HEK293 (cell line): ENCODE data around the gene RRP1.

ENCODE experiments used
- CTCF ChIA-PET: fragments of 350-600 bp; formaldehyde crosslinking; extraction: SDS; loops from one replicate; lab custom pipeline; 2021; ENCODE audit warnings: antibody characterized with exemption; lab: Yijun Ruan, JAX
- POLR2A ChIA-PET: fragments of 300-600 bp; formaldehyde crosslinking; extraction: SDS; loops from one replicate; lab custom pipeline; 2020; ENCODE audit warnings: antibody characterized with exemption, inconsistent platforms; lab: Yijun Ruan, JAX
- H3K27ac ChIP-seq: fragments of 200-500 bp; sonication (Bioruptor generic); 2 replicates; pipeline ENCODE4 v1.5.1; 2014; ENCODE audit warnings: low read depth, low read length, control low read depth, inconsistent platforms; ENCODE audit errors: extremely low read depth
- H3K36me3 ChIP-seq, 2 experiments: fragments of 200-500 bp in 1 of 2; sonication (Bioruptor generic) in 1 of 2; 1 replicate in 1 of 2; 2 replicates in 1 of 2; pipeline ENCODE4 v1.5.1; 2014 to 2017; ENCODE audit warnings: inconsistent platforms in 2 of 2, low read length in 2 of 2; ENCODE audit not compliant: control insufficient read depth in 2 of 2, insufficient read depth in 1 of 2
- H3K4me1 ChIP-seq: fragments of 200-500 bp; sonication (Bioruptor generic); 2 replicates; pipeline ENCODE4 v1.5.1; 2014; ENCODE audit warnings: mild to moderate bottlenecking, low read length, inconsistent platforms; ENCODE audit not compliant: control insufficient read depth, insufficient read depth
- H3K4me3 ChIP-seq: 2 replicates; pipeline ENCODE4 v1.5.1; 2011; ENCODE audit warnings: low read depth, mild to moderate bottlenecking, control low read depth, low read length, moderate library complexity
- H3K9me3 ChIP-seq: fragments of 200-500 bp; sonication (Bioruptor generic); 2 replicates; pipeline ENCODE4 v1.5.1; 2014; ENCODE audit warnings: low read depth, low read length, inconsistent platforms; ENCODE audit not compliant: control insufficient read depth, insufficient read depth
- BCL11A ChIP-seq: fragments of 450-650 bp; formaldehyde crosslinking; IDR thresholded peaks from 2 replicates; pipeline ENCODE4 v1.5.1; 2016; ENCODE audit warnings: low read depth, missing biosample characterization, missing genetic modification characterization
- GLIS1 ChIP-seq: fragments of 450-650 bp; formaldehyde crosslinking; IDR thresholded peaks from 2 replicates; pipeline ENCODE4 v1.5.1; 2016; ENCODE audit warnings: missing biosample characterization, missing genetic modification characterization
- KLF16 ChIP-seq: fragments of 450-650 bp; formaldehyde crosslinking; IDR thresholded peaks from 2 replicates; pipeline ENCODE4 v1.5.1; 2017; ENCODE audit warnings: missing biosample characterization, missing genetic modification characterization
- MEIS1 ChIP-seq: sonication (generic); formaldehyde crosslinking; IDR thresholded peaks from 2 replicates; pipeline ENCODE4 v1.8.1; 2022; ENCODE audit warnings: missing genetic modification reagents, mild to moderate bottlenecking, borderline replicate concordance
- MZF1 ChIP-seq: fragments of 450-650 bp; formaldehyde crosslinking; IDR thresholded peaks from 2 replicates; pipeline ENCODE4 v1.5.1; 2017; ENCODE audit warnings: missing biosample characterization, missing genetic modification characterization, borderline replicate concordance
- OSR2 ChIP-seq: fragments of 450-650 bp; formaldehyde crosslinking; IDR thresholded peaks from 2 replicates; pipeline ENCODE4 v1.5.1; 2016; ENCODE audit warnings: missing biosample characterization, missing genetic modification characterization
- RBAK ChIP-seq: fragments of 450-650 bp; formaldehyde crosslinking; IDR thresholded peaks from 2 replicates; pipeline ENCODE4 v1.5.1; 2016; ENCODE audit warnings: missing biosample characterization, missing genetic modification characterization
- TRIM28 ChIP-seq: IDR thresholded peaks from 2 replicates; pipeline ENCODE4 v1.6.1; 2011; ENCODE audit warnings: low read length, control low read depth, borderline replicate concordance
- YY2 ChIP-seq: fragments of 450-650 bp; formaldehyde crosslinking; IDR thresholded peaks from 2 replicates; pipeline ENCODE4 v1.5.1; 2016; ENCODE audit warnings: missing biosample characterization, missing genetic modification characterization
- ZBTB10 ChIP-seq: fragments of 450-650 bp; formaldehyde crosslinking; IDR thresholded peaks from 2 replicates; pipeline ENCODE4 v1.5.1; 2016; ENCODE audit warnings: missing biosample characterization, missing genetic modification characterization
- ZEB2 ChIP-seq: fragments of 450-650 bp; formaldehyde crosslinking; IDR thresholded peaks from 2 replicates; pipeline ENCODE4 v1.5.1; 2016; ENCODE audit warnings: missing biosample characterization, missing genetic modification characterization
- ZNF155 ChIP-seq: fragments of 450-650 bp; formaldehyde crosslinking; IDR thresholded peaks from 2 replicates; pipeline ENCODE4 v1.5.1; 2016; ENCODE audit warnings: missing biosample characterization, missing genetic modification characterization
- ZNF157 ChIP-seq: fragments of 450-650 bp; formaldehyde crosslinking; IDR thresholded peaks from 2 replicates; pipeline ENCODE4 v1.5.1; 2016; ENCODE audit warnings: missing biosample characterization, missing genetic modification characterization
- ZNF169 ChIP-seq: fragments of 450-650 bp; formaldehyde crosslinking; IDR thresholded peaks from 2 replicates; pipeline ENCODE4 v1.5.1; 2016; ENCODE audit warnings: missing biosample characterization, missing genetic modification characterization
- ZNF223 ChIP-seq: fragments of 450-650 bp; formaldehyde crosslinking; IDR thresholded peaks from 2 replicates; pipeline ENCODE4 v1.5.1; 2016; ENCODE audit warnings: missing biosample characterization, missing genetic modification characterization
- ZNF521 ChIP-seq: fragments of 450-650 bp; formaldehyde crosslinking; IDR thresholded peaks from 2 replicates; pipeline ENCODE4 v1.5.1; 2017; ENCODE audit warnings: missing biosample characterization, mild to moderate bottlenecking, missing genetic modification characterization
- ZNF561 ChIP-seq: fragments of 450-650 bp; IDR thresholded peaks from 2 replicates; pipeline ENCODE4 v1.5.1; 2018; ENCODE audit warnings: missing biosample characterization, missing genetic modification characterization, borderline replicate concordance
- ZNF624 ChIP-seq: fragments of 450-650 bp; formaldehyde crosslinking; IDR thresholded peaks from 2 replicates; pipeline ENCODE4 v1.5.1; 2017; ENCODE audit warnings: missing biosample characterization, missing genetic modification characterization
- ZNF658 ChIP-seq: fragments of 450-650 bp; formaldehyde crosslinking; IDR thresholded peaks from 2 replicates; pipeline ENCODE4; 2016; ENCODE audit warnings: missing biosample characterization, missing genetic modification characterization
- ZNF660 ChIP-seq: fragments of 450-650 bp; IDR thresholded peaks from 2 replicates; pipeline ENCODE4 v1.5.1; 2018; ENCODE audit warnings: missing biosample characterization, mild to moderate bottlenecking, missing genetic modification characterization
- ZSCAN5A ChIP-seq: fragments of 450-650 bp; formaldehyde crosslinking; IDR thresholded peaks from 2 replicates; pipeline ENCODE4 v1.5.1; 2016; ENCODE audit warnings: missing biosample characterization, missing genetic modification characterization
- TF ChIP-seq, protein P1 (sequence below): fragments of 450-650 bp; formaldehyde crosslinking; optimal IDR thresholded peaks from 2 replicates; pipeline ENCODE3; 2016; ENCODE audit warnings: missing biosample characterization, mild to moderate bottlenecking, missing genetic modification characterization
- TF ChIP-seq, protein P2 (sequence below): fragments of 450-650 bp; formaldehyde crosslinking; IDR thresholded peaks from 2 replicates; pipeline ENCODE4 v1.5.1; 2017; ENCODE audit warnings: missing biosample characterization, missing genetic modification characterization
- TF ChIP-seq, protein P3 (sequence below): fragments of 450-650 bp; formaldehyde crosslinking; conservative IDR thresholded peaks from 2 replicates; pipeline ENCODE4 v1.5.1; 2016; ENCODE audit warnings: low read depth, missing biosample characterization, missing genetic modification characterization

RRP1 gene

DNA sequence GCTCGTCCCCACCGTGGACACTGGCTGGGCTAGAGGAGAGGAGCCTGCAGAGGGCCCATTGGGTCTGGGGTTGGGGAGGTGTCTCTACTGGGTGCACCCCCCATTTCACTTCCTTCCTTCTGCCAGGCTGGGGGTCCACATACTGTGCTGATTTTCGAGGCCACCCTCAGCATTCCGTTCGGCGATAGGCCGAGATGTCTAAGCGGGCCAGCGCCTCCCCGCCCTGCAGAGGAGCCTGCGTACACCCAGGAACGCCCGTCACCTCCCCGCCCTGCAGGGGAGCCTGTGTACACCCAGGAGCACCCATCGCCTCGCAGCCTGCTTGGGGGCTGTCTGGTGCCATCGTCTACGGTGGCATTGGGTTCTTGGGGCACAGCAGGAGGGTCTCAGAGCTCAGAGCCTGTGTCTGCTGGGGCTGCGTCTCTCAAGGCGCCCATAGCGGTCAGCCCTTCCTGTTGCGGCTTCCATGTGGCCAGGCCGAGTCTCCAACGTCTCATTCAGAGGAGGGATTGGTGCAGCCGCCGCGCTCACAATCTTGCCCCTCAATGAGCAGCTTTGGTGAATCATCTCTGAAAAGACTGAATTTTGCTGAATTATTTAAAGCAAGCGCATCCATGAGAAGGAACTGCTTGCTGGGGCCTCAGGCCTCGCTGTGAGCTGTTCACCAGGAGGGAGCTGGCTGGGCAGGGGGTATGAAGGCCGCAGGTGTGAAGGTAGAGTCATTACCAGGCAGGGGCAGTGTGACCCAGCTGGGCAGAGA is 44.9 kb downstream of the RRP1 start:
- Histone ChIP-seq H3K36me3 (no peaks in the 10 kb centered on the region), H3K27ac (no peak overlapping the region), H3K4me3 (no peak overlapping the region), H3K4me1 (no peaks in the 10 kb centered on the region), H3K9me3 (no peaks in the 10 kb centered on the region)
- ChIA-PET CTCF (interaction anchor here (0.8 kb wide), 1 partner anchor 23 kb away, joined by 4 read pairs; no protein-coding TSS in a partner anchor), POLR2A (no interaction called here)
- TF ChIP-seq KLF16 (tag by site-specific recombination) (no peak), ZNF660 (tag by site-specific recombination) (no peak), ZEB2 (tag by site-specific recombination) (no peak), OSR2 (tag by site-specific recombination) (no peak), ZNF155 (no peak), ZNF521 (tag by site-specific recombination) (no peak), ZNF658 (tag by site-specific recombination) (no peak), GLIS1 (tag by site-specific recombination) (no peak), ZNF624 (tag by site-specific recombination) (no peak), ZNF169 (tag by site-specific recombination) (no peak), ZNF223 (tag by site-specific recombination) (no peak), ZSCAN5A (no peak), ZNF561 (tag by site-specific recombination) (no peak), MZF1 (tag by site-specific recombination) (no peak)
- TF ChIP-seq, protein P1, sequence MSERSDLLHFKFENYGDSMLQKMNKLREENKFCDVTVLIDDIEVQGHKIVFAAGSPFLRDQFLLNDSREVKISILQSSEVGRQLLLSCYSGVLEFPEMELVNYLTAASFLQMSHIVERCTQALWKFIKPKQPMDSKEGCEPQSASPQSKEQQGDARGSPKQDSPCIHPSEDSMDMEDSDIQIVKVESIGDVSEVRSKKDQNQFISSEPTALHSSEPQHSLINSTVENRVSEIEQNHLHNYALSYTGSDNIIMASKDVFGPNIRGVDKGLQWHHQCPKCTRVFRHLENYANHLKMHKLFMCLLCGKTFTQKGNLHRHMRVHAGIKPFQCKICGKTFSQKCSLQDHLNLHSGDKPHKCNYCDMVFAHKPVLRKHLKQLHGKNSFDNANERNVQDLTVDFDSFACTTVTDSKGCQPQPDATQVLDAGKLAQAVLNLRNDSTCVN (tag by site-specific recombination) = no peak
- TF ChIP-seq, protein P2, sequence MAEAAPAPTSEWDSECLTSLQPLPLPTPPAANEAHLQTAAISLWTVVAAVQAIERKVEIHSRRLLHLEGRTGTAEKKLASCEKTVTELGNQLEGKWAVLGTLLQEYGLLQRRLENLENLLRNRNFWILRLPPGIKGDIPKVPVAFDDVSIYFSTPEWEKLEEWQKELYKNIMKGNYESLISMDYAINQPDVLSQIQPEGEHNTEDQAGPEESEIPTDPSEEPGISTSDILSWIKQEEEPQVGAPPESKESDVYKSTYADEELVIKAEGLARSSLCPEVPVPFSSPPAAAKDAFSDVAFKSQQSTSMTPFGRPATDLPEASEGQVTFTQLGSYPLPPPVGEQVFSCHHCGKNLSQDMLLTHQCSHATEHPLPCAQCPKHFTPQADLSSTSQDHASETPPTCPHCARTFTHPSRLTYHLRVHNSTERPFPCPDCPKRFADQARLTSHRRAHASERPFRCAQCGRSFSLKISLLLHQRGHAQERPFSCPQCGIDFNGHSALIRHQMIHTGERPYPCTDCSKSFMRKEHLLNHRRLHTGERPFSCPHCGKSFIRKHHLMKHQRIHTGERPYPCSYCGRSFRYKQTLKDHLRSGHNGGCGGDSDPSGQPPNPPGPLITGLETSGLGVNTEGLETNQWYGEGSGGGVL (tag by site-specific recombination) = no peak

- no peaks in the 10 kb centered on the region for H3K36me3 ChIP-seq
- H3K9me3 ChIP-seq = no peaks in the 10 kb centered on the region
- TF ChIP-seq ZNF157 (tag by site-specific recombination) (no peak), ZNF521 (tag by site-specific recombination) (no peak), YY2 (tag by site-specific recombination) (no peak), BCL11A (tag by site-specific recombination) (no peak), TRIM28 (no peak), RBAK (tag by site-specific recombination) (no peak), ZBTB10 (tag by site-specific recombination) (no peak), MEIS1 (no peak), OSR2 (tag by site-specific recombination) (no peak)
- TF ChIP-seq, protein P3, sequence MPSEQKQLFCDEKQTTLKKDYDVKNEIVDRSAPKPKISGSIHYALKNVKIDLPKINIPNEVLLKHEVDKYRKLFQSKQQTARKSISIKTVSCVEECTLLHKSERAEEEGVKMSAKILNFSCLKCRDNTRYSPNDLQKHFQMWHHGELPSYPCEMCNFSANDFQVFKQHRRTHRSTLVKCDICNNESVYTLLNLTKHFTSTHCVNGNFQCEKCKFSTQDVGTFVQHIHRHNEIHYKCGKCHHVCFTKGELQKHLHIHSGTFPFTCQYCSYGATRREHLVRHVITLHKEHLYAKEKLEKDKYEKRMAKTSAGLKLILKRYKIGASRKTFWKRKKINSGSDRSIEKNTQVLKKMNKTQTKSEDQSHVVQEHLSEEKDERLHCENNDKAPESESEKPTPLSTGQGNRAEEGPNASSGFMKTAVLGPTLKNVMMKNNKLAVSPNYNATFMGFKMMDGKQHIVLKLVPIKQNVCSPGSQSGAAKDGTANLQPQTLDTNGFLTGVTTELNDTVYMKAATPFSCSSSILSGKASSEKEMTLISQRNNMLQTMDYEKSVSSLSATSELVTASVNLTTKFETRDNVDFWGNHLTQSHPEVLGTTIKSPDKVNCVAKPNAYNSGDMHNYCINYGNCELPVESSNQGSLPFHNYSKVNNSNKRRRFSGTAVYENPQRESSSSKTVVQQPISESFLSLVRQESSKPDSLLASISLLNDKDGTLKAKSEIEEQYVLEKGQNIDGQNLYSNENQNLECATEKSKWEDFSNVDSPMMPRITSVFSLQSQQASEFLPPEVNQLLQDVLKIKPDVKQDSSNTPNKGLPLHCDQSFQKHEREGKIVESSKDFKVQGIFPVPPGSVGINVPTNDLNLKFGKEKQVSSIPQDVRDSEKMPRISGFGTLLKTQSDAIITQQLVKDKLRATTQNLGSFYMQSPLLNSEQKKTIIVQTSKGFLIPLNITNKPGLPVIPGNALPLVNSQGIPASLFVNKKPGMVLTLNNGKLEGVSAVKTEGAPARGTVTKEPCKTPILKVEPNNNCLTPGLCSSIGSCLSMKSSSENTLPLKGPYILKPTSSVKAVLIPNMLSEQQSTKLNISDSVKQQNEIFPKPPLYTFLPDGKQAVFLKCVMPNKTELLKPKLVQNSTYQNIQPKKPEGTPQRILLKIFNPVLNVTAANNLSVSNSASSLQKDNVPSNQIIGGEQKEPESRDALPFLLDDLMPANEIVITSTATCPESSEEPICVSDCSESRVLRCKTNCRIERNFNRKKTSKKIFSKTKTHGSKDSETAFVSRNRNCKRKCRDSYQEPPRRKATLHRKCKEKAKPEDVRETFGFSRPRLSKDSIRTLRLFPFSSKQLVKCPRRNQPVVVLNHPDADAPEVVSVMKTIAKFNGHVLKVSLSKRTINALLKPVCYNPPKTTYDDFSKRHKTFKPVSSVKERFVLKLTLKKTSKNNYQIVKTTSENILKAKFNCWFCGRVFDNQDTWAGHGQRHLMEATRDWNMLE (tag by site-specific recombination) = no peak
- ChIA-PET CTCF (no interaction called here), POLR2A (no interaction called here)
- H3K4me1 ChIP-seq = no peaks in the 10 kb centered on the region
- H3K4me3 ChIP-seq = no peak overlapping the region
- H3K27ac ChIP-seq = no peak overlapping the region
Observed at GRCh38 chr21:43835050-43835449, 45.7 kb downstream of the RRP1 start.
